A673 (cell line): ENCODE measurements around the gene UGT1A8. TPM values are rescaled to one million over a fixed set of nuclear protein-coding genes. Genes with fewer than 3 reads are reported as not detected.
"Not testable (repeated sequence)": the region's sequence is repeated elsewhere in the genome, so short reads cannot be mapped to it uniquely, and the experiment has no call there.

Source experiments
- BruUV-seq: library from RNA; stranded (reverse); fragments of 400-500 nt; replicated peaks from 2 replicates; lab custom pipeline; 2021; lab: Mats Ljungman, UMichigan
- CTCF ChIA-PET: fragments of 300-600 bp; sonication (Branson Sonifier 250); formaldehyde crosslinking; loops from one replicate; lab custom pipeline; 2022; ENCODE audit warnings: antibody characterized with exemption; lab: Charles Lee
- POLR2A ChIA-PET: fragments of 300-600 bp; sonication (Branson Sonifier 250); formaldehyde crosslinking; loops from one replicate; lab custom pipeline; 2022; ENCODE audit warnings: antibody characterized with exemption; ENCODE audit not compliant: low non-redundant PET; lab: Charles Lee
- DNase-seq: peaks from one replicate; pipeline ENCODE4 v3.0.0-alpha.2; 2015; ENCODE audit warnings: low spot score
- H3K27ac ChIP-seq: fragments of 200-600 bp; sonication (generic); 2 replicates; pipeline ENCODE4 v1.5.1; 2016; ENCODE audit warnings: mixed run types, low read depth, mild to moderate bottlenecking, mixed read lengths, antibody characterized with exemption, low read length; ENCODE audit not compliant: poor library complexity, severe bottlenecking
- H3K27me3 ChIP-seq: fragments of 200-600 bp; sonication (generic); replicated peaks from 2 replicates; pipeline ENCODE4 v1.6.1; 2017; ENCODE audit warnings: mixed run types, low read depth, mild to moderate bottlenecking, mixed read lengths, antibody characterized with exemption, low read length; ENCODE audit not compliant: insufficient read depth, poor library complexity
- H3K36me3 ChIP-seq: fragments of 200-600 bp; sonication (generic); 2 replicates; pipeline ENCODE4 v1.6.1; 2016; ENCODE audit warnings: mixed run types, mild to moderate bottlenecking, mixed read lengths, antibody characterized with exemption, low read length; ENCODE audit not compliant: insufficient read depth, poor library complexity, severe bottlenecking
- H3K4me1 ChIP-seq: fragments of 200-600 bp; sonication (generic); 2 replicates; pipeline ENCODE4 v1.6.1; 2017; ENCODE audit warnings: mixed run types, mild to moderate bottlenecking, mixed read lengths, antibody characterized with exemption, low read length; ENCODE audit not compliant: insufficient read depth, poor library complexity, severe bottlenecking
- H3K4me3 ChIP-seq: fragments of 200-600 bp; sonication (generic); 2 replicates; pipeline ENCODE4 v1.5.1; 2016; ENCODE audit warnings: low read depth, mixed run types, mild to moderate bottlenecking, mixed read lengths, low read length; ENCODE audit not compliant: poor library complexity, severe bottlenecking
- H3K9me3 ChIP-seq: fragments of 200-600 bp; sonication (generic); 2 replicates; pipeline ENCODE4 v1.6.1; 2016; ENCODE audit warnings: mixed run types, low read depth, mild to moderate bottlenecking, mixed read lengths, antibody characterized with exemption, low read length; ENCODE audit not compliant: poor library complexity, severe bottlenecking
- CTCF ChIP-seq: fragments of 300-800, 200-600 bp; sonication (generic); conservative IDR thresholded peaks from 2 replicates; pipeline ENCODE4 v1.5.1; 2017; ENCODE audit warnings: low read depth, mild to moderate bottlenecking, antibody characterized with exemption, low read length, moderate library complexity, mixed read lengths
- EZH2 ChIP-seq: fragments of 200-600 bp; sonication (generic); IDR thresholded peaks from 2 replicates; pipeline ENCODE4 v1.6.1; 2017; ENCODE audit warnings: borderline replicate concordance, low read depth, mild to moderate bottlenecking, mixed read lengths, antibody characterized with exemption, low read length; ENCODE audit not compliant: poor library complexity, severe bottlenecking
- intact Hi-C: fragments of 100-400 bp; cut with micrococcal nuclease; formaldehyde crosslinking; loops from one replicate; pipeline ENCODE4 v1.10.0; 2022; ENCODE audit not compliant: unreplicated experiment
- total RNA-seq: library from RNA; stranded (reverse); gene quantifications from 2 replicates; pipeline ENCODE4 v1.2.3, GENCODE V29; 2021

The UGT1A8 gene
- total RNA-seq, 1 experiment from 2014 or later = not detected

GRCh38 chr2:233746475-233747282, 129.2 kb downstream of the UGT1A8 start:
- Histone ChIP-seq H3K9me3 (peaks cover 4% of the 10 kb centered on the region), H3K4me3 (no peak overlapping the region), H3K36me3 (no peaks in the 10 kb centered on the region), H3K4me1 (no peaks in the 10 kb centered on the region), H3K27ac (no peak overlapping the region), H3K27me3 (no peaks in the 10 kb centered on the region)
- ChIA-PET CTCF (no interaction called here), POLR2A (no interaction called here)
- TF ChIP-seq EZH2 = no peak
- no peak for TF ChIP-seq CTCF
- DNase-seq = no peak
- BruUV-seq = no TSS peak
- intact Hi-C loops = no loop called here

- Histone ChIP-seq H3K4me3 (no peak overlapping the region), H3K4me1 (no peaks in the 10 kb centered on the region), H3K9me3 (peaks cover 4% of the 10 kb centered on the region), H3K27ac (no peak overlapping the region), H3K36me3 (no peaks in the 10 kb centered on the region), H3K27me3 (no peaks in the 10 kb centered on the region)
- no TSS peak for BruUV-seq
- TF ChIP-seq EZH2 (no peak), CTCF (no peak)
- POLR2A ChIA-PET = no interaction called here
- no peak for DNase-seq
- intact Hi-C loops = no loop called here
- CTCF ChIA-PET = no interaction called here
These were observed 129.8 kb downstream of the UGT1A8 start for GRCh38 chr2:233747283-233747544.

GRCh38 chr2:233750689-233751088, 133.3 kb downstream of the UGT1A8 start:
- intact Hi-C loops, BruUV-seq, CTCF ChIA-PET: not testable (repeated sequence)

GRCh38 chr2:233751212-233752009, 134.0 kb downstream of the UGT1A8 start:
- H3K36me3 ChIP-seq, H3K4me3 ChIP-seq, CTCF ChIA-PET, H3K4me1 ChIP-seq, H3K27ac ChIP-seq, H3K9me3 ChIP-seq, H3K27me3 ChIP-seq, BruUV-seq, DNase-seq, intact Hi-C loops, POLR2A ChIA-PET: not testable (repeated sequence)

More at GRCh38 chr2:233750689-233751088, 133.3 kb downstream of the UGT1A8 start:
- H3K36me3 ChIP-seq, DNase-seq, POLR2A ChIA-PET, H3K9me3 ChIP-seq, H3K27me3 ChIP-seq, H3K4me3 ChIP-seq, H3K4me1 ChIP-seq, H3K27ac ChIP-seq: not testable (repeated sequence)
